HG03457 (cell line): ENCODE measurements around the gene FAM98B.

Experiments
- ATAC-seq: cut with Tn5 transposase; IDR thresholded peaks from one replicate; pipeline ENCODE4 v1.9.1; 2021; ENCODE audit warnings: moderate number of reproducible peaks; ENCODE audit not compliant: unreplicated experiment

FAM98B gene

DNA sequence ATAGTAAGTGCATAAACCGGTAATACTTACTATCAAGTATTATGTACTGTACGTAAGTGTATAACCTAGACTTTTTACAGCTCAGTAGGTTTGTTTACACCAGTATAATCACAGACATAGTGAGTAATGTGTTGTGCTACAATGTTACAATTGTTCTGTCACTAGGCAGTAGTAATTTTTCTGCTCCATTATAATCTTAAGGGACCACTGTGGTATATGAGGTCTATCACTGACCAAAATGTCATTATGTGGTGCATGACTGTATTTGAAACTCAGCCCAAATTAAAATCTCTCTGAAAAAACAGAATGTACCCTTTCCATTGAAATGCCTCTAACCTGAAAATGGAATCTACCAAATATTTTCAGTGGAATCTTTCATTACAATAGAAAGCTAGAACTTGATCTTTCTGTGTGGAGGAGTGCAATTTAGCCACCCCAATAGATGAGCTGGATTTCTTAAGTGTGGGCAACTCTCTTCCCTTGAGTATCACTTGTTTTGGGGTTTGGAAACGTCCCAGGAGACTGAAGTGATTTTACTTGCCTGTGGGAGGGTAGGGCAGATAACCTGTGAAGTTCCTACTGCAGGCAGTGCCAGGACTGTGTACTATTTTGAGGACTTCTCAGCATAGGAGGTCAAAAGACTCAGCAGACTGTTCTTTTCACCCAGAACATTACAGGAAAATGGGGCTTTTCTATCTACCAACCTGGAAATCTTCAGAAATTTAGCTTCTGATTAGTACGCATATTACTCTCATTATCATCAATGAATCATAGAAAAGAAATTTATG lies 50.9 kb downstream of the FAM98B start:
- ATAC-seq = no peak

DNA sequence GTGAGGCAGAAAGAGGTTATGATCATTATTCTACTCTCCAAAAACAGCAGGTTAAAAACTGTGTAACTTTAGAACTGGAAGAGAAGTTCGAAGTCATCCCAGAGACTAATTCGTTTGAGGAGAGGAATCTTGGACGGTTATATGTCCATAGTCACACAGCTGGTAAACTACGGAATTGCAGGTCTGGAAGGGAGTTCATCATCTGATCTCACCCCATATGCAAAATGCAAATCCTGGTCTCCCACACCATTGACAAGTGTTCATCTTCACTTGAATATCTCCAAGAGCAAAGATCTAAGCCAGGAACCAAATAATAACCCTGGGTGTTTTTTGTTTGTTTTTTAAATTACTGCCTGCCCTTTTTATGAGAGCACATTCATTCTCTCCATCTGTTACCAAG lies 53.1 kb downstream of the FAM98B start:
- no peak for ATAC-seq

DNA sequence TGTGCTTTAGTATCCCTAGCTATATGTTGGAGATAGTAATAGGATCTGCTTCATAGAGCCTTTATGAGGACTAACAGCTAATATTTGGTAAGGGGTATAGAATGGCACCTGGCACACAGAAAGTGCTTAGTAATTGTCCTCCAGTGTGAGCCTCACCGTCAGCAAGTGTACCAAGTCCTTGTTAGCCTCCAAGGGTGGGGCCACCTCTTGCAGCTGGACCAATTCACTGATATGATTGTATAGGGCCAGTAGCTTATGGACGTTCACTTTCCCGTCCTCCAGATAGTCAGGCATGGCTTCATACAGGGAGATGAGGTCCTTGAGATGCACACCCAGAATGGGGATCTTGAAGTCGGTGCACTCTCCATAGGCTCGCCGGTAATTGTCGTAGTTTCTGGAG lies 53.6 kb downstream of the FAM98B start:
- ATAC-seq = no peak

DNA sequence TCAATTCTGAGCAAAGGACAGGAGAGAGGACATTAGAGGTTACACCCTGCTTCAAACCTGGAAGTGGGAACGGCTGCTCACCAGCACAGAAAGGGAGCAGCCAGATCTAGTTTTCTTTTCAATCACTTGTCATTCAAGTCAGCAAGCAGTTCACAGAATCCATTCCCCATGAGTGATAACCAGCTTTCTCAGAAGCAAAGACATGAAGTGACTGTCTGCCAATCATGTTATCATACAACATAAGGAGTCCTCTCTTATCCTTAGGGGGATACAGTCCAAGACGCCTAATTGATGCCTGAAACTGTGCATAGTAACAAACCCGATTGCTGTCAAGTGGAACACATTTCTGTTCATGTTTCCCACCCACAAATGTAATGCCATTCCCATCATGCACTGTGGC lies 54.7 kb downstream of the FAM98B start:
- no peak for ATAC-seq

DNA sequence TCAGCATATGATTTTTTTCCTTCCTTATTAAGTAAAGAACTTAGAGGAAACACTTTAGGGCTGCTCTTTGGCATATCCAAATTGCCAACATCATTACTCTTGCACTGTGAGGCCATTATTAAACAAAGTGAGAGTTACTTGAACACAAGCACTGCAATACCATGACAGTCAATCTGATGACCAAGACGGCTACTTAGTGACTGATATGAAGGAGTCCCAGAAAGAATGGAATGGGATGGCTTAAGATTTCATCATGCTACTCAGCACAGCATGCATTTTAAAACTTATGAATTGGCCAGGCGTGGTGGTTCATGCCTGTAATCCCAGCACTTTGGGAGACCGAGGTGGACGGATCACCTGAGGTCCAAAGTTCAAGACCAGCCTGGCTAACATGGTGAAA lies 55.2 kb downstream of the FAM98B start:
- ATAC-seq = no peak

DNA sequence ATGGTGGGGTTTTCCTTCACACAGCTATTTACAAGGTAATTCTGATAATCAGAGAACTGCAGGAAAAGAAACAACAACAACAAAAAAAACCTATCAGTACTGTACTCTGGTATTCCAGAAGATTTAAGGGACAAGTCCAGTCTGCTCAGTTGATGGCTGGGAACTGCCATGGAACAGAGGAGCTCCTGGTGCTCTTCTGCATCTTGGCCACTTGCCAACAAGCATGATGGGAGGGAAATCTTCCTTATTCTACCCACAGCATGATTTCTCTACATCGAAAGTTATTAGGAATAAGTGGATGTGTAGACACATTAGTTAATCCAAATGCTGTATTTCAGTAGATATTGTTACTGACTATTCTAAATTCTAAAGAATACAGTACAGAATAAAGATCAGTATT lies 59.0 kb downstream of the FAM98B start:
- no peak for ATAC-seq

DNA sequence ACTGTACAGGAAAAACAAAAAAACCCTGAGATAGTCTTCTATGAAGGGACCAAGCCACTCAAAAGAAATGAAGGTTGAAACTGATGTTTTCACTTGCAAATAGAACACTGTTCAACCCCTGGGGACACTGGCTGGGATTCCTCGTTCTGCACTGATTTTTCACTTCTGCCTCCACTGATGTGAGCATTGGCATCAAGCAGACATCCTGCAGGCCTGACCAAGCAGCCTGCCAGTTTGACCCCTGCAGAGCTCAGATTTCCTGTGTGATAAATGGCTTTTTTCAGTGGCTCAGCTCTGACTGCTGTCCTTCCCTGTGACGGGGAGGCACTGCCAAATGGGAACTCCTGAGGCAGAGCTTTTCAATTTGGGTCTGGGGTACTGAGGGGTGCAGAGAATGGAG lies 60.7 kb downstream of the FAM98B start:
- no peak for ATAC-seq

DNA sequence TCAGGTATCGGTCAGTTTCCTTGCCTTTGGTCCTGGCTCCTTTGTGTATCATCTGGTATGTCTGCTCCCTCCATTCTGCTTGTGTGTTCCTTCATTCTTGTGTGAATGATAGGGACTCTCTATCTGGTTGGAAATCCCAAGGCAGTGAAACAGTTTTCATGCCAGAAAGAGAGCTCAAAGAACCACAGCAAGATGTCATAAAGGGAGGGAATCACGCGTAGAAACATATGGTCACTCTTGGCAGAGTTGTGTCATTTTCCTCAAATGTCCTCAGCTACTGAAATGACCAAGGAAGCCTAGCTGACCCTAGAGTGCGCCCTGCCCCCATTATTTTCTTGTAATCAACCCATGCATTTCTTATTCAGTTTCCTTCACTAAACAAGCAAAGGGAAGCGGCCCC lies 62.7 kb downstream of the FAM98B start:
- no peak for ATAC-seq

DNA sequence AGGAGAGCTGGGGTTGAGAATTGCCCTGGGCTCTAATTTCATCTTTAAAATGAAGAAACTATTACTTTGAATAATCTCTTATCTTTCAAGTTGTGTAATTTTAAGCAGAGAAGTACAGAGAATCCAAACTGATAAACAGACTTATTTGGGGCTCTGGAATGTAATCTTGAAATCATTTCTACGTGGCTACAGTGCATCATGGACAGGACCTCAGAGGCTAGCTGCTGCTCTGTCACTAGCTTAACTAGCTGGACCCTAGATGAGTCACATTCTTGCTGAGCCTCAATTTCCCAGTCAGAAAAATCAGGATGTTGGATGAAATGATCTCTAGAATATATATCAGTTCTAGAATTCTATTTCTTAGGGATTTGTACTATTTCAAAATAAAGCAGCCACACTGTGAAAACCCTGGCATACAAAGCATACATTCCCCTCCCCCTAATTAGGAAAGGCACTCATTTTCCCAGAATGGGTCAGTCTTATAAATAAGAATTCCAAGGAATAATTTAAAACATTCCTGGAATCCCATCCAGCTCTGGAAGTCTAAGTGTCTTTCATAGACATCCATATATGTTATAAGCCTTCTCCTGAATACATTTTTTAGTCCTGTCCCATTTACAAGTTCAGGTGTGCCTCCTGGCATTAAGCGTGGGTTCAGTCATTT lies 63.5 kb downstream of the FAM98B start:
- no peak for ATAC-seq

DNA sequence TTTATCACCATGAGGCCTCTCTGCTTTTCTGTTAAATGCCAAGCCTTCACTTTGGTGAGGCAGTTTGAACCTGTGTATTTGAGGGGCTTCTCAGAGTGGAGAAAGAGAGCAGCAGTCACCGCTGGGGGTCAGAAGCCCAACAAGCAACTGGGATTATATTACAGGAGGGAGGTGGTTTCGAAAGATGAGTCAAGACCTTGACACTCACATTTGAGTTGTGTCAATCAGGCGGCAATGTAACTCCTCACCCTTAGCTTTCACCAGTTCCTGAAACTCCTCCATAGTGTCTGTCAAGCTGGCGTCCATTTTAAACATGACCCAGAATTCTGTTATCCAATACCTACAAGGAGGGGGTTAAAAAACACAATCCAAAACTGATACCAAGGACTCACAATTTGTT lies 64.2 kb downstream of the FAM98B start:
- no peak for ATAC-seq

DNA sequence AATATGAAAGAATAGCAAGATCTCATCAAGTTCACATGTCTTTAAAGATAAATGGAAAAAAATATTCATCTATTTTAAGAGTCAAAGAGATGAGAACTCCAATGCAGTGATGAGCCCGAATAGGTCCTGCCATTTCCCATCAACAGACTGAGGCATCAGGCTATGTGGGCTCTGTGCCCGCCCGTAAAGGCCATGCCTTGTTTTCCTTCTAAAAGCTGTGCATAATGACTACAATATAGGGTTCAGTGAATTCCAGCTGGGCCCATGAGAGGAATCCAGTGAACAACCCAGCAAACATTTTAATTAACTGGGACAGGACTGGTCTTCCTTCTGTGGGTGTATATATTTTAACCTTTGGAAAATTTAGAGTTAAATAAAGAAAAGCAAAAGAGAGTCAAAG lies 66.1 kb downstream of the FAM98B start:
- ATAC-seq = no peak

DNA sequence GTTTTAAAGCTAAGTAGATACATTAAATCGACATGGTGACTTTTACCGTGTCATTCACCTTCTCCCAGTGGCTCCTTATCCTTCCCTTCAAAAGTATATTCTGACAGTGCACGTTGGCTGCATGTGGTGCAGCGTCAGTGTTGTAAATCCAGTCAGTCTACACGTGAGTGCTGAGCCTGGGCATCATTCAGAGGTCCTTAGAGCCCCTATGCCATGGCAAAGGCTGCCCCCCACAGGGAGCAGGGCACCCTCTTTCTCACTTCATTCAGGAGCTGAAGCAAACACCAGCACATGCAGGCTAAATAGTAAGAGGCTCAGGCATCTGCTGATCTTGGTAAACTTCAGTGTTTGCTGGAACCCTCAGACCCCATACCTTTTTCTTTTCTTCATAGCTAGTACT lies 67.4 kb downstream of the FAM98B start:
- no peak for ATAC-seq

DNA sequence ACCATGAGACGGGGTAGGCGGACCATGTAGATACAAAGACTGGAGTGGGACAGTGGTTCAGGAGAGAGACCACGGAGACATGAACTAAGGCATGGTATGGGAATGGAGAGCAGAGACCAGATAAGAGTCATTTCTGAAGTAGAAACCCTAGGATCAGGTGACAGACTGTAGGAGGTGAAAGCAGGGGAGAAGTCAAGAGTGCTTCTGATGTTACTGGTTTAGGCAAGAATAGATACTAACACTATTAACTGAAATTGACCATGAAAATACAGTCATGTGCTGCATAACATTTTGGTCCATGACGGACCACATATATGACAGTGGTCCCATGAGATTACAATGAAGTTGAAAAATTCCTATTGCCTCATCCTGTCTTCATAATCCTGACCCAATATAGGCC lies 69.0 kb downstream of the FAM98B start:
- ATAC-seq = no peak

DNA sequence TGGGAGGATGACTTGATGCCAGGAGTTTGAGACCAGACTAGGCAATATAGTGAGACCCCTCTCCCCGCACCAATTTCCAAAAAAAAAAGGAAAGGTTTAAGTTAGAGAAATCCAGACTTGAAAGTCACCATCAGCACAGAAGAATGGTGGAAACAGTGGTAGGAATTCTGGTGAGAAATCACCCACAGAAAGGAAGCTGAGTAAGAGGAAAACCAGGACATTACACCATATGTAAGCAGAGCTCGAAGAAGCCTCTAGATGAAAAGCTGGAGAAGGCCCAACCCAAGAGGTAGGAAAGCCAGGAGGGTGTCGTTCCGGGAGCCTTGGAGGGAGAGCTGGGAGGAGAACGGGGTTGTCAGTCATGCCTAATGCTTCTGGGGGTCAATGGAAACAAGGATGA lies 70.2 kb downstream of the FAM98B start:
- no peak for ATAC-seq

DNA sequence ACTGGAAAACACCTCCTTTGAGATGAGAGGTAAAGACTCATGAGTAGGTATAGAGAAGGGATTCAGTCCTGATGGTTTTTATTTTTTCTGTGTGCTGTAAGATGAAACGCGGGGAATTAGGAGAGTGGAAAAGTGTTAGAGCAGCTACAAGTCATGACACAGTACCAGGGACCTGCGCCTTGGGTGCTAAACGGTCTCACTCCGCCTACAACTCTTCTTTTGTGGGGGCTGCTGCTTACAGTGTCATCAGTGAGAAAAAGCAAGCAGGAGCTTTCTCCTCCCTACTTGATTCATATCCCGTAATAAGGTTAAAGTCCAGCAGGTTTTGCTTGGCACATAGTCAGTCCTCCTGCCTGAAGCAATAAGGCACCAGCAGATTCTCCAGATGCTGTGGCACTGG lies 71.6 kb downstream of the FAM98B start:
- no peak for ATAC-seq

DNA sequence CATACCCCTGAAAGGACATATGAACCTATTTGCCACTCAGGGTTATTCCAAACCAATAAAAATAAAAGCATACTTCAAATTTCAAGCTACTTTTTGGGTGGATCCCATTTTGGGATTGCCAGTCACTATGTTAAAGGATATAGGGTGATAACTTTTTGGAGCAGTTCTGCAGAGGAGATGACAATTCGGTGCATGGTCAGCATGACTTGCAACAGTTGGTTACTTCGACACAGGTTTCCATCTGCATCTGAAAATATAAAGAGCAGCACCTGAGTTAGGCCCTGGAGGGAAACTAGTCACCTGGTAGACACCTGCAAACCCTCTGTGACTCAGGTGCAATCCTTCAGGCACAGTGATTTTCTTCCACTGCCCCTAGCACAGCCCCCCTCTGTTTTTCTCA lies 72.2 kb downstream of the FAM98B start:
- no peak for ATAC-seq

DNA sequence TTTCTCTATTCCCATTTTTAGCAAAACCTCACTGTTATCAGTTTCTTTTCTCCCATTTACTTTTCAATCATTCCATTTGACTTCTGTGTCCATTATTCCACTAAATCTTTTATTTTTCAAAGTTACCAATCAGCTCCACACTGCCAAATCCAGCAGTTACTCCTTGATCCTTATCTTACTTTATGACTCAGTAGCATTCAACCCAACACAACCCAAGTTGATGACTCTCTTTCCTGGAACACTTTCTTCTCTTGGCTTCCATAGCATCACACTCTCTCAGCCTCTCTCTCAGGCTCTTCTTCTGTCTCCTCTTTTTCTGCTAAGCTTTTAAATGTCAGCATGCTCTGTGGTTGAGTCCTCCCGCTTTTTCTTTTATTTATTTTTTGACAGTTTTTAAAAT lies 74.4 kb downstream of the FAM98B start:
- no peak for ATAC-seq

DNA sequence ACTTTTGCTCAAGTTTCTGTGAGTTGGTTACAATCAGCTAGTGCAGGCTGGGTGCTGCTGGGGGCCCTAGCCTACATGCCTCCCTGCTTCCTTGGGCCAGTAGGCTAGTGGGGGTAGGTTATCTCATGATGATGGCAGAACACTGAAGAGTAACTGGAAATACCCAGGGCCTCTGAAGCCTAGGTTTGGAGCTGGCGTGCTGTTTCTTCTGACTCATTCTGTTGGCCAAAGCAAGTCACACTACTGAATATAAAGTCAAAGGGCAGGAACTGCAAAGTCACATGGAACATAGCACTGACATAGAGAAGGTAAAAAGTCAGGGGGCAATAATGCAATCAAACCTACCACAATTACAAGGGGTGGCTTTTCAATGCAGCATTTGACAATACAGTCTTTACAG lies 76.2 kb downstream of the FAM98B start:
- ATAC-seq = no peak

DNA sequence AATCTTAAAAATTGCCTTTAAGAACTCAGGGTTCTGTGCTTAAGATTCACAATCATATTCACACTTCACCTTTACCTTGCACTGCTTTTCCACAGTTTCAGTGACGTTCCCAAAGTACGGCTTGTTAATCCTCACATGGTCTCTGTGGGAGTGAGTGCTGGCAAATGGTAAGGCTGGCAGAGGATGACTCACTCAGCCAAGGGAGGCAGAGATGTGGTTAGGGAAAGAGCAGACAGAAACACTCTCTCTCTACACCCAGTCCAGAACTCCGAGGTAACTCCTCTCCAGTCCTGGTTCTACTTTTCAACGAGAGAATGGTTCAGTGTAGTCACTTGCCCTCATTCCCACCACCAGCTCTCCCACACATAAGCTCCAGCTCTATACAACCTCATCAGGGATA lies 77.6 kb downstream of the FAM98B start:
- no peak for ATAC-seq

DNA sequence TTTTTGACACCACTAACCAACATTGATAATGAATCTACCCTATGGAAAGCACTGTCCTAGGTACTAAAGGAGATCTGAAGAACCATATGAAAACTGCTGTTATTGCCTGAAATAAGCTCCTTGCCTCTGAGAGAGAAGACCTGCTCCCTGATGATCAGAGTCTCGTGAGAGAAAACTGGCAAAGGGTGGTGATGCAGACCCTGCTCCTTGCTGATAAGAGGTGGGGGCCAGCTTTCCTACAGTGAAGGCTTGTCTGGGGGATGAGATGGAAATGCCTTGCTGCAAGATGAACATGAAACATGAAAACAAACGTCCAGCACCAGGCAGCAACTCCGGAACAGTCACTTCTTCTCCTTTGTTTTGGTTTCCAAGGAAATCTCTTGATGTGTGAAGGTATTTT lies 78.8 kb downstream of the FAM98B start:
- ATAC-seq = no peak

DNA sequence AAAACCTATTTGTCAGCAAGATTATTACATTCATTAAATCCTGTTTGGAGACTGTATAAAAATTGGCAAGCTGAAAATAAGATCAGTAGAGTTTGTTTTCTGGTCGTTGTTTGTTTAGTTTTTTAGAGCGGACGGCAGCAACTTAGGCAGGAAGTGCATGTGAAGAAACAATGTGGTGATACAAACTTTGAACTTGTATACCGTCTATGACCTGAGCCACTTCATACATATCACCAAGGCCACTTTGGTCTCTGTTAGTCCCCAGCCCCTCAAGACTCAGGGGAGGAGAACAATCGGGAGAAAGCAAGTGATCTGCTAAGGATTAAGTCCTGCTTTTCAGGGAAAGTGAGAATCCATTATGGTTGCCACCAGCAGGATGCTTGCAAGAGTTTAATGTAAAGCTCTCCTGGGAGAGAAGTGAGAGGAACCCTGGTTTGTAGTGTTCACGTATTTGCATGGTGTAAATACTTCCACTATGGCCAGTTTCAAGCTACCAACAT lies 79.5 kb downstream of the FAM98B start:
- no peak for ATAC-seq

DNA sequence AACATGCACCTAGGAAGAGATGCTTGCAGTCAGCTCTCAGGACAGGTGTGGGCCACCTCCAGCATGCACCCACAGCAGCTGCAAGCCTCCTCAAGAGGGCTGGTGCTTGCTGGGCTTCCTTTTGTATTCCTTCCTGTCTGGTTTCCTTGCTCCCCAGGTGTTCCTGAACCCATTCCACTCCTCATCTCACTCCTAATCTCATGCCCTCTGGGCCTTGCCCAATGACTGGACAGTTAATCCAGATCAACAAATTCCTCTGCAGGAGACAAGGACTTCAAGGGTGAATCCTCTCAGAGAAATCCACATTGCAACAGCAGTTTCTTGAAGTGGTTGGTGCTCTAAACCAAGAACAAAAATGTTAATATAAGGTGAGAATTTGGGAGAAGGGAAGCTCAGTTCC lies 80.0 kb downstream of the FAM98B start:
- no peak for ATAC-seq

DNA sequence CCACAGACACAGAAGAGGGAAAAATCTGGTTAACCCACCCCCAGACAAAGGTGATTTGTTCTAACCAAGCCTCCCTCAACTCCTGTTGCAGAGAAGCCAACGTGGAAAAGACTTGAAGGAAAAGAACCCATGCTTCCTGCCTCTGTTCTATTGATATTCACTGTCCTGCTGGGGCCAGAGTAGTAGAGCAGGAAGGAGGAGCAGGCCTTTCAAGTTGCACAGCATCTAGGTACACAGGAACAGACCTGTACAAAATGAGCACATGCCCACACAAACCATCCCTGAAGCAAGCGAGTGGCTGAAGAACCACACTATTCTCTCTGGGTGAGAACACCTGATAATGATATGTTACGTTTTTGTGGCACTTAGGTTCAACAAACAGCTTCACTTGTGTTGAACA lies 80.8 kb downstream of the FAM98B start:
- ATAC-seq = no peak
